GM06990 (cell line): ENCODE results near the gene NEDD4.

Source experiments
- DNase-seq: peaks from one replicate; pipeline ENCODE4 v3.0.0-alpha.2; 2011; ENCODE audit not compliant: insufficient read length; ENCODE audit errors: extremely low read depth
- H3K27me3 ChIP-seq: replicated peaks from 2 replicates; pipeline ENCODE4 v1.6.0; 2011; ENCODE audit warnings: low read length; ENCODE audit not compliant: control insufficient read depth, insufficient read depth
- H3K36me3 ChIP-seq: 2 replicates; pipeline ENCODE4 v1.5.1; 2011; ENCODE audit warnings: low read length; ENCODE audit not compliant: control insufficient read depth, insufficient read depth
- H3K4me3 ChIP-seq: replicated peaks from 2 replicates; pipeline ENCODE4 v1.5.1; 2011; ENCODE audit warnings: low read depth, mild to moderate bottlenecking, control low read depth, low read length
- CTCF ChIP-seq: IDR thresholded peaks from 2 replicates; pipeline ENCODE4 v1.5.1; 2011; ENCODE audit warnings: low read length, control low read depth, mild to moderate bottlenecking, inconsistent platforms; ENCODE audit not compliant: insufficient read depth, poor library complexity, severe bottlenecking

Gene NEDD4

GRCh38 chr15:55942332-55942731, 51.1 kb downstream of the NEDD4 start:
- H3K36me3 ChIP-seq: no peaks in the 10 kb centered on the region
- H3K27me3 ChIP-seq: no peaks in the 10 kb centered on the region
- no peak for DNase-seq
- TF ChIP-seq CTCF: no peak
- no peak overlapping the region for H3K4me3 ChIP-seq

- no peak for DNase-seq
- Histone ChIP-seq H3K36me3 (no peaks in the 10 kb centered on the region), H3K4me3 (no peak overlapping the region), H3K27me3 (no peaks in the 10 kb centered on the region)
- TF ChIP-seq CTCF: no peak
These were observed 56.4 kb downstream of the NEDD4 start for GRCh38 chr15:55937040-55937439.

- Histone ChIP-seq H3K27me3 (no peaks in the 10 kb centered on the region), H3K36me3 (no peaks in the 10 kb centered on the region), H3K4me3 (no peak overlapping the region)
- peak; percentile 3 for DNase-seq
- no peak for TF ChIP-seq CTCF
These were observed 64.5 kb downstream of the NEDD4 start for GRCh38 chr15:55928955-55929354.

- Histone ChIP-seq H3K4me3 (no peak overlapping the region), H3K36me3 (no peaks in the 10 kb centered on the region), H3K27me3 (no peaks in the 10 kb centered on the region)
- no peak for TF ChIP-seq CTCF
- DNase-seq: no peak
These were observed 71.7 kb downstream of the NEDD4 start for GRCh38 chr15:55921744-55922143.

GRCh38 chr15:55917881-55918296, 75.5 kb downstream of the NEDD4 start:
- no peak for DNase-seq
- no peaks in the 10 kb centered on the region for H3K27me3 ChIP-seq
- H3K36me3 ChIP-seq: no peaks in the 10 kb centered on the region
- H3K4me3 ChIP-seq: no peak overlapping the region
- TF ChIP-seq CTCF: peak; percentile 63

GRCh38 chr15:55916666-55917409, 76.6 kb downstream of the NEDD4 start:
- H3K27me3 ChIP-seq: no peaks in the 10 kb centered on the region
- no peak for DNase-seq
- no peak overlapping the region for H3K4me3 ChIP-seq
- no peaks in the 10 kb centered on the region for H3K36me3 ChIP-seq
- no peak for TF ChIP-seq CTCF
